ENCODE measurements around the gene VWA3A. TPM values are rescaled to one million over a fixed set of nuclear protein-coding genes. Genes with fewer than 3 reads are reported as not detected.
"Not testable (repeated sequence)": the region's sequence is repeated elsewhere in the genome, so short reads cannot be mapped to it uniquely, and the experiment has no call there.

Gene VWA3A
- total and polyA plus RNA-seq, 4 experiments from 2014 or later = 0.33 to 0.41 TPM; not detected in 2

- no peaks in the 10 kb centered on the region for H3K9me3 ChIP-seq (ENCODE audit: control insufficient read depth in 1 of 2, low read length in 2 of 2)
- H3K27ac ChIP-seq (ENCODE audit: low read depth, low read length) = peak overlapping the region; percentile 95
- H3K36me3 ChIP-seq (ENCODE audit: insufficient read depth, low read length) = no peaks in the 10 kb centered on the region
- H3K27ac Mint-ChIP-seq = peak overlapping the region; percentile 99 to 100 (median 100)
- peak overlapping the region in 5 of 8 donors; percentile 1 to 97 (median 82) for H3K4me3 Mint-ChIP-seq
- intact Hi-C loops (cut with micrococcal nuclease) = loop anchor here (5.0 to 10.0 kb wide), 2 partner anchors 596 to 1448 kb away; partner anchors contain the start of genes METTL9 and THUMPD1
- H3K36me3 Mint-ChIP-seq = peaks cover 7 to 21% of the 10 kb centered on the region in 2 donors
- ChIA-PET CTCF (ENCODE audit: partially characterized antibody) (interaction anchor here (2.8 to 5.0 kb wide), 2 partner anchors 103 to 107 kb away, joined by 14 to 31 read pairs; partner anchors contain the start of gene POLR3E), POLR2A (ENCODE audit: partially characterized antibody) (interaction anchor here (0.9 to 9.9 kb wide), 8 partner anchors 14 to 547 kb away, joined by 3 to 196 read pairs (median 54); partner anchors contain the start of genes EEF2K, MOSMO, POLR3E and UQCRC2)
- peaks cover 67% of the 10 kb centered on the region for H3K4me1 ChIP-seq (ENCODE audit: insufficient read depth, low read length)
- peak overlapping the region in 1 of 2 donors; percentile 69 for H3K4me3 ChIP-seq (ENCODE audit: low read length in 2 of 2)
- H3K4me1 Mint-ChIP-seq = peaks cover 47 to 89% (median 65%) of the 10 kb centered on the region in 4 donors
- peaks cover 0 to 8% (median 2%) of the 10 kb centered on the region in 8 donors for H3K9me3 Mint-ChIP-seq
- H3K27me3 ChIP-seq (ENCODE audit: insufficient read depth, low read length) = no peaks in the 10 kb centered on the region
- DNase-seq = no peak
- H3K27me3 Mint-ChIP-seq = peaks cover 2 to 5% of the 10 kb centered on the region in 2 donors
Measured at GRCh38 chr16:22193063-22193411, 100.7 kb downstream of the VWA3A start.

- peaks cover 53% of the 10 kb centered on the region for H3K4me1 ChIP-seq (ENCODE audit: insufficient read depth, low read length)
- no peaks in the 10 kb centered on the region for H3K27me3 ChIP-seq (ENCODE audit: insufficient read depth, low read length)
- peaks cover 33 to 80% (median 52%) of the 10 kb centered on the region in 4 donors for H3K4me1 Mint-ChIP-seq
- peaks cover 2 to 5% of the 10 kb centered on the region in 2 donors for H3K27me3 Mint-ChIP-seq
- H3K9me3 Mint-ChIP-seq = peaks cover 0 to 8% (median 2%) of the 10 kb centered on the region in 8 donors
- H3K36me3 ChIP-seq (ENCODE audit: insufficient read depth, low read length) = no peaks in the 10 kb centered on the region
- peak overlapping the region; percentile 59 for H3K27ac ChIP-seq (ENCODE audit: low read depth, low read length)
- H3K9me3 ChIP-seq (ENCODE audit: control insufficient read depth in 1 of 2, low read length in 2 of 2) = no peaks in the 10 kb centered on the region
- intact Hi-C loops (cut with micrococcal nuclease) = loop anchor here (1.0 to 10.0 kb wide), 4 partner anchors 11 to 1450 kb away; partner anchors contain the start of genes EEF2K, METTL9 and THUMPD1
- peak overlapping the region; percentile 84 to 93 (median 90) for H3K4me3 Mint-ChIP-seq
- H3K27ac Mint-ChIP-seq = peak overlapping the region; percentile 92 to 100 (median 99)
- peaks cover 7 to 19% of the 10 kb centered on the region in 2 donors for H3K36me3 Mint-ChIP-seq
- ChIA-PET POLR2A (ENCODE audit: partially characterized antibody) (interaction anchor here (0.8 to 9.9 kb wide), 9 partner anchors 8 to 189 kb away, joined by 3 to 196 read pairs (median 4); partner anchors contain the start of genes EEF2K, MOSMO and POLR3E), CTCF (ENCODE audit: partially characterized antibody) (interaction anchor here (1.1 to 5.0 kb wide), 6 partner anchors 11 to 205 kb away, joined by 3 to 42 read pairs (median 12); partner anchors contain the start of genes EEF2K and POLR3E)
- peak in 3 of 5 donors; percentile 14 to 73 (median 21) for DNase-seq
- H3K4me3 ChIP-seq (ENCODE audit: low read length in 2 of 2) = no peak overlapping the region
Measured at GRCh38 chr16:22194707-22195444, 102.5 kb downstream of the VWA3A start.

DNA sequence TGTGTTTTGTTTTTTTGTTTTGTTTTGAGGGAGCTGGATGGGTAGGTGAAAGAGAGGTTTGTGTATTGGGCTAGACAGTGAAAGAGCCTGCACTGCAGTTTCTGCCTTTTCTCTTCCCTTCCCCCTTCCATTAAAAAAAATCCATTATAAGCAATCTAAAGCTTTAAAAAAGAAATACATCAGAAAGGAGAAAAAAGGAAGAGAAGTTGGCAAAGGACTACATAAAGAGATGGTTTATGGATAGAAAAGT, 103.0 kb downstream of the VWA3A start:
- peaks cover 0 to 8% (median 2%) of the 10 kb centered on the region in 8 donors for H3K9me3 Mint-ChIP-seq
- Histone ChIP-seq H3K27ac (ENCODE audit: low read depth, low read length) (peak overlapping the region; percentile 59), H3K36me3 (ENCODE audit: insufficient read depth, low read length) (no peaks in the 10 kb centered on the region), H3K27me3 (ENCODE audit: insufficient read depth, low read length) (no peaks in the 10 kb centered on the region), H3K4me3 (ENCODE audit: low read length in 2 of 2) (no peak overlapping the region), H3K9me3 (ENCODE audit: control insufficient read depth in 1 of 2, low read length in 2 of 2) (no peaks in the 10 kb centered on the region), H3K4me1 (ENCODE audit: insufficient read depth, low read length) (peaks cover 53% of the 10 kb centered on the region)
- no peak for DNase-seq
- ChIA-PET POLR2A (ENCODE audit: partially characterized antibody) (interaction anchor here (0.8 to 9.9 kb wide), 8 partner anchors 9 to 190 kb away, joined by 3 to 196 read pairs (median 4); partner anchors contain the start of genes EEF2K, MOSMO and POLR3E), CTCF (ENCODE audit: partially characterized antibody) (interaction anchor here (1.2 to 5.0 kb wide), 5 partner anchors 11 to 206 kb away, joined by 3 to 42 read pairs (median 18); partner anchors contain the start of genes EEF2K and POLR3E)
- peak overlapping the region; percentile 91 to 100 (median 99) for H3K27ac Mint-ChIP-seq
- intact Hi-C loops (cut with micrococcal nuclease) = loop anchor here (1.0 to 10.0 kb wide), 3 partner anchors 11 to 1451 kb away; partner anchors contain the start of genes EEF2K and THUMPD1
- H3K4me3 Mint-ChIP-seq = peak overlapping the region; percentile 84 to 93 (median 90)
- H3K36me3 Mint-ChIP-seq = peaks cover 7 to 18% of the 10 kb centered on the region in 2 donors
- H3K4me1 Mint-ChIP-seq = peaks cover 33 to 76% (median 52%) of the 10 kb centered on the region in 4 donors
- H3K27me3 Mint-ChIP-seq = peaks cover 2 to 5% of the 10 kb centered on the region in 2 donors

- Histone ChIP-seq H3K36me3 (ENCODE audit: insufficient read depth, low read length) (no peaks in the 10 kb centered on the region), H3K4me3 (ENCODE audit: low read length in 2 of 2) (peak overlapping the region; percentile 14 to 62), H3K27me3 (ENCODE audit: insufficient read depth, low read length) (no peaks in the 10 kb centered on the region), H3K27ac (ENCODE audit: low read depth, low read length) (peak overlapping the region; percentile 59), H3K9me3 (ENCODE audit: control insufficient read depth in 1 of 2, low read length in 2 of 2) (no peaks in the 10 kb centered on the region), H3K4me1 (ENCODE audit: insufficient read depth, low read length) (peaks cover 53% of the 10 kb centered on the region)
- Mint-ChIP-seq H3K9me3 (peaks cover 0 to 8% (median 2%) of the 10 kb centered on the region in 8 donors), H3K27me3 (peaks cover 2 to 5% of the 10 kb centered on the region in 2 donors), H3K4me3 (peak overlapping the region; percentile 84 to 93 (median 90)), H3K36me3 (peaks cover 7 to 12% of the 10 kb centered on the region in 2 donors), H3K4me1 (peaks cover 33 to 70% (median 50%) of the 10 kb centered on the region in 4 donors), H3K27ac (peak overlapping the region; percentile 91 to 100 (median 99))
- intact Hi-C loops (cut with micrococcal nuclease) = loop anchor here (1.0 to 10.0 kb wide), 3 partner anchors 10 to 1451 kb away; partner anchors contain the start of genes EEF2K and THUMPD1
- CTCF ChIA-PET (ENCODE audit: partially characterized antibody) = interaction anchor here (0.6 to 5.0 kb wide), 7 partner anchors 10 to 206 kb away, joined by 3 to 42 read pairs (median 5); partner anchors contain the start of genes EEF2K and POLR3E
- POLR2A ChIA-PET (ENCODE audit: partially characterized antibody) = interaction anchor here (0.6 to 9.9 kb wide), 12 partner anchors 9 to 190 kb away, joined by 3 to 196 read pairs (median 4); partner anchors contain the start of genes EEF2K, MOSMO and POLR3E
- DNase-seq = peak; percentile 89 to 92 (median 90)
Measured at GRCh38 chr16:22195695-22196558, 103.6 kb downstream of the VWA3A start.

- intact Hi-C loops (cut with micrococcal nuclease) = loop anchor here (10.0 kb wide), 1 partner anchor 1452 kb away; the partner anchor contains the start of gene THUMPD1
- peak overlapping the region in 4 of 7 donors; percentile 55 to 100 (median 88) for H3K27ac Mint-ChIP-seq
Measured at GRCh38 chr16:22196559-22197168, 104.3 kb downstream of the VWA3A start.

More at GRCh38 chr16:22196559-22197168, 104.3 kb downstream of the VWA3A start:
- not testable (repeated sequence) for H3K9me3 Mint-ChIP-seq; DNase-seq; H3K27me3 ChIP-seq (ENCODE audit: insufficient read depth, low read length); H3K36me3 ChIP-seq (ENCODE audit: insufficient read depth, low read length); H3K27ac ChIP-seq (ENCODE audit: low read depth, low read length); H3K27me3 Mint-ChIP-seq; H3K9me3 ChIP-seq (ENCODE audit: control insufficient read depth in 1 of 2, low read length in 2 of 2)
- H3K4me1 ChIP-seq (ENCODE audit: insufficient read depth, low read length) = peaks cover 50% of the 10 kb centered on the region
- ChIA-PET POLR2A (ENCODE audit: partially characterized antibody) (interaction anchor here (0.6 to 9.9 kb wide), 6 partner anchors 9 to 191 kb away, joined by 3 to 196 read pairs (median 4); partner anchors contain the start of genes EEF2K and POLR3E), CTCF (ENCODE audit: partially characterized antibody) (interaction anchor here (0.6 to 5.0 kb wide), 6 partner anchors 10 to 191 kb away, joined by 3 to 42 read pairs (median 12); partner anchors contain the start of genes EEF2K and POLR3E)
- Mint-ChIP-seq H3K4me1 (peaks cover 32 to 63% (median 48%) of the 10 kb centered on the region in 4 donors), H3K4me3 (peak overlapping the region; percentile 63 to 93 (median 88)), H3K36me3 (peaks cover 7 to 12% of the 10 kb centered on the region in 2 donors)
- peak overlapping the region in 1 of 2 donors; percentile 62 for H3K4me3 ChIP-seq (ENCODE audit: low read length in 2 of 2)

Data from CD4-positive, alpha-beta memory T cell (primary cell).